ENCODE data around the gene CDCA5.

The CDCA5 gene

GRCh38 chr11:65067446-65067845 lies 16.4 kb downstream of the CDCA5 start:
- DNase-seq, result no peak

- peak; percentile 90 for DNase-seq
Observed at GRCh38 chr11:65066805-65067291, 17.0 kb downstream of the CDCA5 start.

DNA sequence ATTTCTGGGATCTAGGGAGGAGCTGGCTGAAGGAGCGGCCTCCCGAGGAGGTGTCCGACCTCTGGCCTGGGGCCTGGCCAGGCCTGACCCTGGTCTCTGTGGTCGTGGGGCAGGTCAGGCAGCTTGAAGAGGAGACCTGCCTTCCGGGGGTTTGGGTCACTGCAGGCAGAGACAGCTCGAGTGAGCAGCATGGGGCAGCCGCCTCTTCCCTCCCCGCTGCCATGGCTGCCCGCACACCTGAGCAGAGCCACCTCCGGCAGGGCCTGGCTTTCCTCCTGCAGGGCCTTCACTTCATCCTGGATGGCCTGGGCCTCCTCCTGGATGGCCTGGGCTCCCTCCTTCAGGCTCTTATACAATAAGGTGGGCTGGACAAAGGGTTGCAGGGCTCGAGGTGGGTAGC lies 17.5 kb downstream of the CDCA5 start:
- DNase-seq, result no peak

DNA sequence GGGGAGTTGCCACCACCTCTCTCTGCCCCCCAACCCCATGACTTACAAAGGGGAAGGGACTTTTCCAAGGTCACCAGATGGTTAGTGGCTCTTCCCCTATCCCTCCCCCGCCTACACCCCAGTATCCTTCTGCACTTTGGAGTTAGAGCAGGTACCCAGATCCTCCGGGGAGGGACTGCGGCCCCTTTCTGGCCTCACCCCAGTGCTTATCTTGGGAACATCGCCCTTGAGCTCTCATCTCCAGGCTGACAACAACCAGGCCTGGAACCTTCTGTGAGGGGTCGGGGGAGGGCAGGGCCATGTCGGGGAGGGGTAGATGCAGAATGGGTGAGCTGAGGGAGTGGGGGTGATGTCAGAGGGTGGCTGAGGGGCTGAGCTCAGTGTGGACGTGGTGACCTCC lies 18.0 kb downstream of the CDCA5 start:
- no peak for DNase-seq

GRCh38 chr11:65064847-65065240 lies 19.0 kb downstream of the CDCA5 start:
- DNase-seq, result no peak

DNA sequence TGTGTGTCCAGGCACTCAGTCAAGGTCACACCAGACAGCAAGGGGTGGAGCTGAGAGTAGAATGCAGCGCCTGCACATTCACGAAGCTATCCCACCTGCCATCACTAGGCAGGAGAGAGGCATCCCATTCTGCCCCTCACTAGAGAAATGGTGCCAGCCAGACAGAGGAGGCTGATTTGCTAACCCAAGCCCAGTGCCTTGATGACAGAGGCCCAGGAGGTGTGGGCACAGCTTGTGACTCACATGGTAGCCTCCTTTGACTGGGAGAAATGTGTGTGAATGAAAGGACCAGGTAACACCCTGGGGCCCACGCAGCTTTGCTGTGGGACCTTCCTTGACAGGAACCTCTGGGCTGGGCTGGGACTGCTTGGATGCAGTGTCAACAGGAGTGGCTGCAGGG lies 20.3 kb downstream of the CDCA5 start:
- no peak for DNase-seq

DNA sequence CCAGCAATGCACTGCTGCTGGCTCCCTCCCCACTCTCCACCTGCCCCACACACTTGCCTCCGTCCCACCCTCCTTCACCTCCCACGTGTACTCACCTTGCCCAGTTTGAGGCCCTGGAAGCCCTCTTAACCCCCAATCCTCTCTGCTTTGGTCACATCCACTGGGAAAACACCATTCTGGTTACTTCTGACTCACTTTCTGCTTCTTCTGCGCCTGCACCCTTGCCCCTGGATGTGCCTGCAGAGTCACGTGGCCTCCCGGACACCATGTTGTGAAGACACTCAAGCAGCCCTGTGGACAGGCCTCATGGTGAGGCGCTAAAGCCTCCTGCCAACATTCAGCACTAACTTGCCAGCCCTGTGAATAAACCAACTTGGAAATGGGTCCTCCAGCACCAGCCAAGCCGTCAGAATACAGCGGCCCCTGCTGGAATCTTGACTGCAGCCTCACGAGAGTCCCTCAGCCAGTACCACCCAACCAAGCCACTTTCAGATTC lies 22.9 kb downstream of the CDCA5 start:
- DNase-seq, result no peak

DNA sequence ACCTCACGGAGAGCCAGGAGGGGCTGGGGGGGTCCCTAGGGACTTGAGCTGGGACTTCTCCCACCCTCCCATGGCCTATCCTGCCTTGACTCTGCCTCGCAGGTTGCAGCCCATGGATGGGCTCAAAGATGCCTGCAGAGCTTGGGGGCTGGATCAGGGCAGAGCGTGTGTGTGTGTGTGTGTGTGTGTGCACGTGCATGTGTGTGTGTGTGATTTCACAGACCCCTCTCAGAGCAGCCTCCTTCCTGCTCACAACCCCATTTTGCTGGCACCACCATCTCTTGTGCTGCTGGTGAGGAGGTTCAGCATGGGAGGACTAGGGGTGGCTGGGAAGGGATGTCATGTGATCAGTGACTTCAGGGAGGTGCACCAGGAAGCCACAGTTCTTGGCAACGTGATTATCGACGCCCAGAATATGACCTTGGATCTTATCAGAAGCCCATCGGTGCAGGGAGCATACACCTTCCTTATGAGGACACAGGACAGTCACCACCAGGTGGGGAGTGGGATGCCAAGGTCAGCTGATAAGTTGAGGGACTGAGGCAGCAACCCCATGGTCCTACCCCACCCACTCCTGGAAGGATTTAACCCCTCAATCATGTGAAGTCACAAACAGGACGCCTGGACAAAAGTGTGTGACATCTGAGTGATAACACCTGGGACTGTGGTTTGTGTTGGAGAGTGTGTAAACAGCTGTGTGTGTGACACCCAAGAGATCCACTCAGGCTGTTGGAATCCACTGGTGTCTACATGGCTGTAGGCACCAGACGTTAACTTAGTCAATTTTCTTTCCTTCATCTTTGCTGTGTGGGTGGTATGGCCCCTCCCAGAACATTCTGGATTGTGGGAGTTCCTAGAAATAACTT lies 23.6 kb downstream of the CDCA5 start:
- no peak for DNase-seq

DNA sequence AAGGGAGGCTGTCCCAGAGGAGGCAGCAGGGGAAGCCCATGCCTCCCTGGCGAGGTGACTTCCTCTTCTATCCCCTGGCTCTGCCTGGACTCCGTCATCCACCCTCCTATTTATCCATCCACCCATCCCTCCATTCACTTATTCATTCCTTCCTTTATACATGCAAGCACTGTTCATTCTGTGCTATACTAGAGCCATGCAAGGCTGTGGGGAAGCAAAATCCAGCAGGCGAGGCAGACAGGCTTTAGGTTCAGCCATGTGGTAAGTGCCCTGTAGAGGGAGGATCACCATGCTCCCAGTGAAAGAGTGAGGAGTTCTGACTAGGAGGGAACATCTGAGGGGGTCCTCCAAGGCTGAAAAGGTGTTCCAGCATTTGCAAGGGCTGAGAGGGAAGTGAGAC lies 24.3 kb downstream of the CDCA5 start:
- DNase-seq, result no peak

DNA sequence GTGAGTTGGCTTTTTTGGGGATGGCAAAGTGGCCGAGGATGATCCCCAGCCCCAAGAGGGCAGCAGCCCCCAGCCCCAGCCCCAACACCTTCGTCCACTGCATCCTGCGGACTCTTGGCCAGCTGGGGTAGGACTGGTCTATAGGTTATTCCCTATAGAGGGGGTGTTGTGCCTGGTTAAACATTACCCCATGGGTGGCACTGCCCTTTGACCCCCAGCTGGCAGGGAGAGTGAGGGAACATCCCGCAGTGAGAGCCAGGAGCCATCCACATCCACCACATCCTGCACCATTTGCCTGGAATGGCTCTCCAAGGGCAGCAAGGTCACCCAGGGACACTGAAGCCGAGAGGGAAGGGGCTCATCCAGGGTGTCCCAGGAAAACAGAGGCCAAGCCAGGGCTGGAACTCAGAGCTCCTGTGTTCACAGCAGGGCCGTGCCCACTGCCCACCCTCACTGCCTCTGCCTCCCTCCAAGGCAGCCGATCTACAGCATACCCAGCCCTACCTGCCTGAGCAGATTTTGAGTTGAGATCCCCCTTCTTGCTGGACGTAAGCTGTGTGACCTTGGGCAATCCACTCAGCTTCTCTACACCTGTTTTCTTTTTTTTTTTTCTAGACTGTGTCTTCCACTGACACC lies 25.3 kb downstream of the CDCA5 start, which contains the start of gene NAALADL1:
TSS of gene NAALADL1 (minus strand) at position 135 of the 636 bp plus-strand sequence. CDS start at position 103, 32 bp downstream.
- no peak for DNase-seq

GRCh38 chr11:65058012-65058411 lies 25.8 kb downstream of the CDCA5 start:
- DNase-seq, result no peak

DNA sequence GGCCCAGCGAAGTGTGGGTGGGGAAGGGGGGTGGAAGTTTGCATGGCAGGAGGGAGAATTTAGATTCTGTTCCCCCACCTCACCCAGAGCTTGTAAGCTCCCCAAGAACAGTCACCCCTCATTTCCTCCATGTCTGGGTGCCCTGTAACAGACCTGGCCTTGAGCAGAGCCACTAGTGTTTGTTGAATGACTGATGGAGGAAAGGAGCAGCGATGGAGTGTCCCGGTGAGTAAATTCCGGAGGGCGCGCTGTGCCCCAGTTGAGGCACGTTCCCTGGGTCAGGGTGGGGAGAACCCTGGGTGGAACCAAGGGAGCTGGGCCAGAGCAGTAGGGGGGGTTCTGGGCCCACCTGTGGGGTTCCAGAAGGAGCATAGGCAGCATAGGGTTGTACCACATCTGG lies 26.3 kb downstream of the CDCA5 start:
- DNase-seq, result no peak

DNA sequence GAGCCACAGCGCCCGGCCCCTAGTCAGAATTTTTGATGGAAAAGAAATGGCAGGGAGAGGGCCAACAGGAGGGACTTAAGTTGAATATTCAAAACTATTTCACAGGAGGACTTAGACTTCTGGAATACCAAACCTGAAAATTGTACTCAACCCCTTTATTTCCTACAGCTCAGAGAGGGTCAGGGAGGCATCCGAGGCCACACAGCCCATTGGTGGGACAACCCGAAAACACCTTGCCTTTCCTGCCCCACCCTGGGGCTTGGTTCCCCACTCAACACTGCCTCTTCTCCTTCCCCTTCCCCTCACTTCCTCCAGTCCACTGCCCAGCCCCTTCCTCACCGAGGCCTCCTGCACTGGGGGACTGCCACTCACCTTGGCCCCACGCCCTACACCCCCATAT lies 26.8 kb downstream of the CDCA5 start:
- no peak for DNase-seq

DNA sequence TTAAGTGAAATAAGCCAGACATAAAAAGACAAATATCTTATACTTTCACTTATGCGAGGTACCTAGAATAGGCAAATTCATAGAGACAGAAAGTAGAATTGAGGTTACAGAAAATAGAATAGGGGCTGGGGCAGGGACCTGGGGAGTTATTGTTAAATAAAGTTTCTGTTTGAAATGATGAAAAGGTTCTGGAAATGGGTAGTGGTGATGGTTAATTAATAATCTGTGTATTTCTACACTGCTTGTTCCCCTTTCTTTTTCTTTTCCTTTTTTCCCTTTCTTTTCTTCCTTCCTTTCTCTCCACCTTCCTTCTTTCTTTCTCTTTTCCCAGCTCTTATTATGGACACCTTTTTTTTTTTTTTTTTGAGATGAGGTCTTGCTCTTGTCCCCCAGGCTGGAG lies 28.3 kb downstream of the CDCA5 start:
- DNase-seq, result no peak

DNA sequence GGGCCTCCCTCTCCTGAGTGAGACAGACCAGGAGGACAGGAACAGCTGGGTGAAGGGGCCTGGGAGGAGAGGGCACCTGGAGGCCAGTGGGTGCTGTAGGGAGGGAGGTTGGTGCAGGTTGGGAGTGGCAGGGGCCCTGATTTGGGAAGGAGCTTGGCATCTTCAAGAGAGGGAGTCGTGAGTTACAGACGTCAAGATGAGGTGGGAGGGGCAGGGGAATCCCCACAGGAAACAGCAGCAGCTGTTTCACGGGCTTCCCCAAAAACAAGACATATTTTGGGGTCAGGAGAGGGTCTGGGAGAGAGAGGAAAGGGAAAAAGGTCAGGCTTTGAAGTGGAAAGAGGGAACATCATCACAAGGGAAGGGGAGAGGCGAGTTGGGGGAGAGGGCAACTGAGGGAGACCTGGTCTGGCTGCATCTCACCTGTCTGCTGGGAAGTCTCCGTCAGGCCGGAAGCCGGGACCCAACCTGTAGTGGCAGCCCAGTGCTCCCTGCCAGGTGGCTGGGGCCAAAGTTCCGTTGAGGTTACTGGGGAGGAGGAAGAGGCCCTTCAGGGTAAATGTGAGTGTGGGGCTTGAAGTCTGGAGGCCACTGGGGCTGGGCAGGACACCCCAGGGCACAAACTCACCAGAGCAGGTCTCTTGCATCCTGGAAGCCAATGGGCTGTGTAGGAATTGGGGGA lies 29.9 kb downstream of the CDCA5 start:
- DNase-seq, result no peak

- DNase-seq, result no peak
Observed at GRCh38 chr11:65051398-65051858, 32.4 kb downstream of the CDCA5 start.

DNA sequence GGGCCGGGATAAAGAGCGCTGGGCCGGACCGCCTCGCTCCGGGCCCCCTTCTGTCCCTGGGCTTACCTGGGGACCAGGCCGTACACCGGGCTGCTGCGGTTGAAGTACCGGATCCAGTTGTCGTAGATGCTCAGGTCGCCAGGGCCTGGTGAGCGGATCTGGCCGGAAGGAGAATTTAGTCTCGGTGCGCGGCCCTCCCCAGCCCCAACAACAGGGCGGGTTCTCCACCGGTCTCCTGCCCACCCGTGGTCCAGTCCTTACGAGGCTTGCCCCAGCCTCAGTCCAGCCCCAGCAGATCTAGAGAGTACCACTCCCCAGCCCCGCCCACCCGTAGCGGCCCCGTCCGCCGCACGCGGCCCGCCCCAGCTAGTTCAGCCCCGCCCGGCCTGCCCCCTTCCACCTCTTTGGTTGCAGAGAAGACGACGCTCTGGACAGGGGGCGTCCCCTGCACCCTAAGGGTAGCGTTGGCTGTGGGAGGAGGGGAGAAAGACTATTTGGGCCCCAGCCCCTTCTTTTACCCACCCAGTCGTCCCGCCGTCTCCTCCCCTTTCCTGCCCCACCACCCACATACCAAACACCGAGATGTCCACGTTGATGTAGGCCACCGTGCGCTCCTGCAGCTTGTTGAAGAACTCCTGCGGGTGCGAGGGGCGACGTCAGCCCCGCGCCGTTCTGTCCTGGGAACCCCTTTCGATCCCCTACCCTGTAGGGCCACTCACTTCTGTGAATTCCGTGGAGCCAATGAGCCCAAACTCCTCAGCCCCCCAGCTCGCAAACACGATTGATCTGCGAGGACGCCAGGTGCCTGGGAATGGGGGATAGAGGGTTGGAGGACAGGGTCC lies 36.0 kb downstream of the CDCA5 start:
- no peak for DNase-seq

GRCh38 chr11:65045728-65046127 lies 38.1 kb downstream of the CDCA5 start:
- no peak for DNase-seq

DNA sequence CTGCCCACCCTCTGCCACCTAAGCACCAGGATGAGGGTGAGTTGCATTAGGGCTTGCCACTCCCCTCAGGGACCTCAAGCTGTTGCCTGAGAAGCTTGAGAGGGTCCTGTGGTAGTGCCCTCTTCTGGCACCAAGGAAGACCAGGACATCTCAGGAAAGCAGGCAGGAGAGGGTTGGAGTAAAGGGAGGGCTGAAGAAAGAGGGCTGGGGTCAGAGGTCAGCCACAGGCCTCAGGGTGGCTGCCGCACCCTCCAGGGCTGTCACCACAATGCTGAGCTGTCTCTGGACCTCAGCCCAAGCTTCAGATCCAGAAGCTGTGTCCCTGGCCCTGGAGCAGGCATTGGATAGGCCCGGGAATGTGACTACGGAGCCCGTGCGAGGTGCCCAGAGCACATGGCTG lies 38.8 kb downstream of the CDCA5 start:
- no peak for DNase-seq

DNA sequence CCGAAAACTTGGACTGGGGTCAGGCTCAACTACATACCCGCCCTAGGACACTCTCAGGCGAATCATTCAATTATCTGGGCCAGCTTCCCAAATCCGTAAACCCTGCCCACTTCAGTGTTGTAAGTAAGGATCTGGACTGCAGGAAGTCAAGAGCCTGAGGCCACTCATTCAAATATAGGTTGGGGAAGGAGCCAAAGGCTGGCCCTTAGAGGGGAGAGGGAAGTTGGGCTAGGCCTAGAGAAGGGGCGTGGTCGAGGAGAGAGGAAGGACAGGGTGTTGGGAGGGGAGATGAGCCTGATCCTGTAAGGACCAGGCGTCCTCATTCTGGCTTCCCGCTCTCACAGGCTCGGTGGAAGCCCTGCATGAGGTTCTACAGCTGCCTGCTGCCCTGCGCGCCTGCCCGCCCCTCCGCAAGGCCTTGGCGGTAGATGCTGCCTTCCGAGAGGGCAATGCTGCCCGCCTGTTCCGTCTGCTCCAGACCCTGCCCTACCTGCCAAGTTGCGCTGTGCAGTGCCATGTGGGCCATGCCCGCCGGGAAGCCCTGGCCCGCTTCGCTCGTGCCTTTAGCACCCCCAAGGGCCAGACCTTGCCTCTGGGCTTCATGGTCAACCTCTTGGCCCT lies 39.8 kb downstream of the CDCA5 start:
- DNase-seq, result no peak

GRCh38 chr11:65042891-65043290 lies 40.9 kb downstream of the CDCA5 start:
- no peak for DNase-seq
